ENCODE measurements around the gene ISL2. TPM values are rescaled to one million over a fixed set of nuclear protein-coding genes. Genes with fewer than 3 reads are reported as not detected.

ISL2 gene
- total RNA-seq, 4 donors from 2014 or later = 1.8 to 5.1 (median 4.2) TPM

- no peak overlapping the region for H3K27ac ChIP-seq (replicated peaks in 1 of 4)
- H3K36me3 ChIP-seq = no peaks in the 10 kb centered on the region
- DNase-seq (ENCODE audit: extremely low spot score) = no peak
- H3K27me3 ChIP-seq = peaks cover 0 to 51% (median 0%) of the 10 kb centered on the region in 4 donors
- intact Hi-C loops (cut with DNase I) = no loop called here
- no peaks in the 10 kb centered on the region for H3K4me1 ChIP-seq
- TF ChIP-seq EP300 (IDR thresholded peaks at IDR 0.05) (no peak), CTCF (IDR thresholded peaks at IDR 0.05) (no peak), POLR2AphosphoS5 (IDR thresholded peaks at IDR 0.05) (no peak), POLR2A (IDR thresholded peaks at IDR 0.05; ENCODE audit: low read depth) (no peak)
- 86% methylated on average over 8 of the region's 8 CpGs for WGBS
- H3K4me3 ChIP-seq = no peak overlapping the region
- H3K9me3 ChIP-seq = no peaks in the 10 kb centered on the region
These were observed 9.1 kb upstream of the ISL2 start for GRCh38 chr15:76327191-76328105.

GRCh38 chr15:76328106-76328696 lies 8.4 kb upstream of the ISL2 start:
- WGBS = 80% methylated on average over 8 of the region's 8 CpGs
- H3K27me3 ChIP-seq = peaks cover 0 to 45% (median 0%) of the 10 kb centered on the region in 4 donors
- no peak for TF ChIP-seq CTCF (IDR thresholded peaks at IDR 0.05)
- TF ChIP-seq POLR2A (IDR thresholded peaks at IDR 0.05; ENCODE audit: low read depth) = no peak
- TF ChIP-seq EP300 (IDR thresholded peaks at IDR 0.05) = no peak
- no peak for TF ChIP-seq POLR2AphosphoS5 (IDR thresholded peaks at IDR 0.05)

GRCh38 chr15:76328958-76329357 lies 7.6 kb upstream of the ISL2 start:
- WGBS = 78% methylated on average over 4 of the region's 4 CpGs
- Histone ChIP-seq H3K9me3 (no peaks in the 10 kb centered on the region), H3K4me3 (no peak overlapping the region), H3K4me1 (no peaks in the 10 kb centered on the region), H3K36me3 (no peaks in the 10 kb centered on the region), H3K27ac (replicated peaks in 1 of 4) (no peak overlapping the region), H3K27me3 (peaks cover 0 to 49% (median 0%) of the 10 kb centered on the region in 4 donors)
- TF ChIP-seq EP300 (IDR thresholded peaks at IDR 0.05) = no peak
- TF ChIP-seq POLR2A (IDR thresholded peaks at IDR 0.05; ENCODE audit: low read depth) = no peak
- TF ChIP-seq CTCF (IDR thresholded peaks at IDR 0.05) = no peak
- TF ChIP-seq POLR2AphosphoS5 (IDR thresholded peaks at IDR 0.05) = no peak
- no peak for DNase-seq (ENCODE audit: extremely low spot score)
- intact Hi-C loops (cut with DNase I) = no loop called here

More at GRCh38 chr15:76328106-76328696, 8.4 kb upstream of the ISL2 start:
- H3K9me3 ChIP-seq = no peaks in the 10 kb centered on the region
- H3K36me3 ChIP-seq = no peaks in the 10 kb centered on the region
- H3K4me3 ChIP-seq = no peak overlapping the region
- intact Hi-C loops (cut with DNase I) = no loop called here
- H3K27ac ChIP-seq (replicated peaks in 1 of 4) = no peak overlapping the region
- no peaks in the 10 kb centered on the region for H3K4me1 ChIP-seq
- DNase-seq (ENCODE audit: extremely low spot score) = no peak

- 74% methylated on average over 7 of the region's 7 CpGs for WGBS
- TF ChIP-seq CTCF (IDR thresholded peaks at IDR 0.05) = peak; percentile 47 to 62 (median 55)
- TF ChIP-seq POLR2AphosphoS5 (IDR thresholded peaks at IDR 0.05) = peak; percentile 22 to 23
- no peak for TF ChIP-seq EP300 (IDR thresholded peaks at IDR 0.05)
- TF ChIP-seq POLR2A (IDR thresholded peaks at IDR 0.05; ENCODE audit: low read depth) = no peak
- peaks cover 2% of the 10 kb centered on the region in 4 donors for H3K4me1 ChIP-seq
- no peaks in the 10 kb centered on the region for H3K36me3 ChIP-seq
- H3K9me3 ChIP-seq = no peaks in the 10 kb centered on the region
- H3K27me3 ChIP-seq = peaks cover 0 to 61% (median 0%) of the 10 kb centered on the region in 4 donors
- no peak for DNase-seq (ENCODE audit: extremely low spot score)
- no peak overlapping the region for H3K27ac ChIP-seq (replicated peaks in 1 of 4)
- intact Hi-C loops (cut with DNase I) = loop anchor here (5.0 kb wide), 1 partner anchor 138 kb away; no protein-coding TSS in a partner anchor
- no peak overlapping the region for H3K4me3 ChIP-seq
These were observed 6.4 kb upstream of the ISL2 start for GRCh38 chr15:76330080-76330680.
